Loucy (cell line): ENCODE data around the gene RRAS.

Experiments
- H2AFZ ChIP-seq: fragments of 200-600 bp; sonication (generic); 2 replicates; pipeline ENCODE4 v1.6.0; 2016; ENCODE audit warnings: antibody characterized with exemption, mild to moderate bottlenecking, low read length, moderate library complexity
- H3F3A ChIP-seq: fragments of 200-600 bp; 2 replicates; pipeline ENCODE4 v1.6.0; 2016; ENCODE audit warnings: antibody characterized with exemption, low read depth, mild to moderate bottlenecking
- H3K27me3 ChIP-seq: fragments of 200-600 bp; sonication (generic); 2 replicates; pipeline ENCODE4 v1.6.1; 2014; ENCODE audit warnings: low read length, mild to moderate bottlenecking; ENCODE audit not compliant: insufficient read depth, poor library complexity, severe bottlenecking
- H3K36me3 ChIP-seq: fragments of 200-600 bp; sonication (generic); 2 replicates; pipeline ENCODE4 v1.6.1; 2016; ENCODE audit warnings: low read length; ENCODE audit not compliant: insufficient read depth
- H3K4me1 ChIP-seq: fragments of 200-600 bp; sonication (generic); 2 replicates; pipeline ENCODE4 v1.5.1; 2014; ENCODE audit warnings: low read length, mild to moderate bottlenecking; ENCODE audit not compliant: insufficient read depth, poor library complexity, severe bottlenecking
- H3K4me2 ChIP-seq: fragments of 200-600 bp; sonication (generic); 2 replicates; pipeline ENCODE4 v1.6.0; 2014; ENCODE audit warnings: antibody characterized with exemption, low read length, low read depth, mild to moderate bottlenecking; ENCODE audit not compliant: poor library complexity, severe bottlenecking
- H3K4me3 ChIP-seq: fragments of 200-600 bp; sonication (generic); 2 replicates; pipeline ENCODE4 v1.5.1; 2014; ENCODE audit warnings: low read length, mild to moderate bottlenecking, mixed read lengths; ENCODE audit not compliant: poor library complexity, severe bottlenecking
- H3K79me2 ChIP-seq: fragments of 200-600 bp; sonication (generic); 2 replicates; pipeline ENCODE4 v1.6.1; 2014; ENCODE audit warnings: low read length; ENCODE audit not compliant: insufficient read depth
- H3K9ac ChIP-seq: fragments of 200-600 bp; sonication (generic); 2 replicates; pipeline ENCODE4 v1.6.0; 2014; ENCODE audit warnings: mild to moderate bottlenecking, low read depth, low read length, moderate library complexity; ENCODE audit not compliant: poor library complexity, severe bottlenecking
- H3K9me2 ChIP-seq: fragments of 200-600 bp; sonication (generic); replicated peaks from 2 replicates; pipeline ENCODE4 v1.6.1; 2016; ENCODE audit warnings: low read depth, low read length, mixed read lengths
- H3K9me3 ChIP-seq: fragments of 200-600 bp; sonication (generic); 2 replicates; pipeline ENCODE4 v1.6.1; 2014; ENCODE audit warnings: mild to moderate bottlenecking, antibody characterized with exemption, low read length, low read depth; ENCODE audit not compliant: insufficient read depth
- H4K20me1 ChIP-seq: fragments of 200-600 bp; sonication (generic); 2 replicates; pipeline ENCODE4 v1.6.0; 2014; ENCODE audit warnings: antibody characterized with exemption, low read length, mild to moderate bottlenecking; ENCODE audit not compliant: insufficient read depth, poor library complexity, severe bottlenecking
- EZH2phosphoT487 ChIP-seq: fragments of 200-600 bp; IDR thresholded peaks from 2 replicates; pipeline ENCODE4 v1.6.1; 2018; ENCODE audit warnings: antibody characterized with exemption, mild to moderate bottlenecking, moderate library complexity, borderline replicate concordance
- TF ChIP-seq, protein P1 (sequence below): fragments of 200-600 bp; sonication (generic); conservative IDR thresholded peaks from 2 replicates; pipeline ENCODE4 v1.5.1; 2014; ENCODE audit warnings: mild to moderate bottlenecking, antibody characterized with exemption, low read length

Gene RRAS

DNA sequence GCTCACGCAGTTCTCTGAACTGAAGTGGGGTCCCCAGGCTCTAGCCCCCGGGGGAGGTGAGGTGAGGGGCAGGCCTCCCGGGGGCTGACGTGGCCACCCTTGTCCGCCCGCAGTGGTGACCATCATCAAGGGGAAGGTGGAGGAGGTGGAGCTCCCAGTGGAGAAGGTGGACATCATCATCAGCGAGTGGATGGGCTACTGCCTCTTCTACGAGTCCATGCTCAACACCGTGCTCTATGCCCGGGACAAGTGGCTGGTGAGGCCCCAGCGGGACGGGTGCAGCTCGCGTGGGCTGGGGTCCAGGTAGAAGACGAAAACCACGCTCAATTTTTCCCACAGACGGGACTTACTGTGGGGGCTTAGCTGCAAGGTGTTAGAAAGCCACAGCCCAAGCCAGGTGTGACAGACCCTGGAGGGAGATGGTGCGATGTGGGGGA, 43.9 kb upstream of the RRAS start:
- Histone ChIP-seq H3K9ac (no peak overlapping the region), H2AFZ (no peak overlapping the region), H3K9me3 (no peaks in the 10 kb centered on the region), H3K4me1 (peaks cover 21% of the 10 kb centered on the region), H3K79me2 (peaks cover 33% of the 10 kb centered on the region), H3K4me2 (no peak overlapping the region), H3K27me3 (no peaks in the 10 kb centered on the region), H3K36me3 (peaks cover 71% of the 10 kb centered on the region; the same call in 1 of the 2 replicates), H3K4me3 (no peak overlapping the region), H4K20me1 (peaks cover 40% of the 10 kb centered on the region), H3K9me2 (no peaks in the 10 kb centered on the region), H3F3A (no peaks in the 10 kb centered on the region)
- no peak for TF ChIP-seq EZH2phosphoT487
- TF ChIP-seq, protein P1, sequence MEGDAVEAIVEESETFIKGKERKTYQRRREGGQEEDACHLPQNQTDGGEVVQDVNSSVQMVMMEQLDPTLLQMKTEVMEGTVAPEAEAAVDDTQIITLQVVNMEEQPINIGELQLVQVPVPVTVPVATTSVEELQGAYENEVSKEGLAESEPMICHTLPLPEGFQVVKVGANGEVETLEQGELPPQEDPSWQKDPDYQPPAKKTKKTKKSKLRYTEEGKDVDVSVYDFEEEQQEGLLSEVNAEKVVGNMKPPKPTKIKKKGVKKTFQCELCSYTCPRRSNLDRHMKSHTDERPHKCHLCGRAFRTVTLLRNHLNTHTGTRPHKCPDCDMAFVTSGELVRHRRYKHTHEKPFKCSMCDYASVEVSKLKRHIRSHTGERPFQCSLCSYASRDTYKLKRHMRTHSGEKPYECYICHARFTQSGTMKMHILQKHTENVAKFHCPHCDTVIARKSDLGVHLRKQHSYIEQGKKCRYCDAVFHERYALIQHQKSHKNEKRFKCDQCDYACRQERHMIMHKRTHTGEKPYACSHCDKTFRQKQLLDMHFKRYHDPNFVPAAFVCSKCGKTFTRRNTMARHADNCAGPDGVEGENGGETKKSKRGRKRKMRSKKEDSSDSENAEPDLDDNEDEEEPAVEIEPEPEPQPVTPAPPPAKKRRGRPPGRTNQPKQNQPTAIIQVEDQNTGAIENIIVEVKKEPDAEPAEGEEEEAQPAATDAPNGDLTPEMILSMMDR, result no peak

DNA sequence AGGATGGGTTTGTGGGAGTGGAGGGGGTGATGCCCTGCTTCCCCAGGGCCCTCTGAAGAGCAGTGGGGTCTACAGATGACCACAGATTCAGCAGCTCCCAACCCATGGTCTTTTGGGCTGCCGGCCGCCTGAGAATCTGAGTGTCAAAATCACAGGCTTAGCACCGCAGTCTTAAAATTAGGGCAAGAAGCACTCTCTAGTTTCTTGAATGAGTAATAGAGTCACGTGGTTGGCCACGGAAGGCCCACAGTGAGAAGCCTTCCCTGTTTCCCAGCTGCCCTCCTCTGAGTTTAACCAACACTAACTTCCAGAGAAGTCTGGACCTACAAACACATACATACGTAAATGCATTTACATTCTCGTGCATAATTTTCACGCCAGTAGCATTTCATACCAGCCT, 42.3 kb upstream of the RRAS start:
- peaks cover 3% of the 10 kb centered on the region for H3K27me3 ChIP-seq
- H3F3A ChIP-seq, result no peaks in the 10 kb centered on the region
- peaks cover 54% of the 10 kb centered on the region for H4K20me1 ChIP-seq
- peaks cover 24% of the 10 kb centered on the region for H3K4me1 ChIP-seq
- no peaks in the 10 kb centered on the region for H3K9me2 ChIP-seq
- H3K9ac ChIP-seq, result no peak overlapping the region
- TF ChIP-seq, protein P1, result no peak
- TF ChIP-seq EZH2phosphoT487, result no peak
- no peak overlapping the region for H3K4me2 ChIP-seq
- peaks cover 56% of the 10 kb centered on the region; the same call in 1 of the 2 replicates for H3K36me3 ChIP-seq
- no peak overlapping the region for H2AFZ ChIP-seq
- peaks cover 48% of the 10 kb centered on the region for H3K79me2 ChIP-seq
- H3K9me3 ChIP-seq, result no peaks in the 10 kb centered on the region
- H3K4me3 ChIP-seq, result no peak overlapping the region

DNA sequence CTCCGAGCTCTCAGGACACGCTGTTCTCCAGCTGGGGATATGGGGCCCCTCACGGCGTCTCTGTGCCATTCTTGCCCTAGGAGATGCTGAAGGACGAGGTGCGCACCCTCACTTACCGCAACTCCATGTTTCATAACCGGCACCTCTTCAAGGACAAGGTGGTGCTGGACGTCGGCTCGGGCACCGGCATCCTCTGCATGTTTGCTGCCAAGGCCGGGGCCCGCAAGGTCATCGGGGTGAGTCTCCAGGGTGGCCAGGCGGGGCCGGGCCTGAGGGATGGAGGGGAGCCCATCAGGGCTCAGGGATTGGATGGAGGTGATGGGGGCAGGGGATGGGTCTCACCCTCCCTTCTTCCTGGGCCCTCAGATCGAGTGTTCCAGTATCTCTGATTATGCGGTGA, 41.9 kb upstream of the RRAS start:
- H3K4me2 ChIP-seq, result no peak overlapping the region
- no peak overlapping the region for H3K9ac ChIP-seq
- no peaks in the 10 kb centered on the region for H3F3A ChIP-seq
- no peaks in the 10 kb centered on the region for H3K9me3 ChIP-seq
- H3K4me1 ChIP-seq, result peaks cover 24% of the 10 kb centered on the region
- peaks cover 4% of the 10 kb centered on the region for H3K27me3 ChIP-seq
- H3K79me2 ChIP-seq, result peaks cover 50% of the 10 kb centered on the region
- H3K36me3 ChIP-seq, result peaks cover 52% of the 10 kb centered on the region; the same call in 1 of the 2 replicates
- no peaks in the 10 kb centered on the region for H3K9me2 ChIP-seq
- peaks cover 55% of the 10 kb centered on the region for H4K20me1 ChIP-seq
- TF ChIP-seq EZH2phosphoT487, result no peak
- TF ChIP-seq, protein P1, result no peak
- no peak overlapping the region for H3K4me3 ChIP-seq
- H2AFZ ChIP-seq, result no peak overlapping the region
